BLaER1 (cell line): Measurements from ENCODE around the gene TTC3.

Experiments used
- H3K27ac ChIP-seq: shearing (Covaris generic); formaldehyde crosslinking; 2 replicates; pipeline ENCODE4 v1.8.1; 2022
- H3K27me3 ChIP-seq: shearing (Covaris generic); formaldehyde crosslinking; 2 replicates; pipeline ENCODE4 v1.8.1; 2022
- H3K36me3 ChIP-seq: shearing (Covaris generic); formaldehyde crosslinking; 2 replicates; pipeline ENCODE4 v1.8.1; 2022
- H3K4me1 ChIP-seq: shearing (Covaris generic); formaldehyde crosslinking; 2 replicates; pipeline ENCODE4 v1.8.1; 2022
- H3K4me2 ChIP-seq: shearing (Covaris generic); formaldehyde crosslinking; 2 replicates; pipeline ENCODE4 v1.8.1; 2022
- H3K4me3 ChIP-seq: shearing (Covaris generic); formaldehyde crosslinking; 2 replicates; pipeline ENCODE4 v1.8.1; 2022
- H3K9ac ChIP-seq: shearing (Covaris generic); formaldehyde crosslinking; 2 replicates; pipeline ENCODE4 v1.8.1; 2022
- H3K9me3 ChIP-seq: shearing (Covaris generic); formaldehyde crosslinking; 2 replicates; pipeline ENCODE4 v1.8.1; 2022
- H4K20me1 ChIP-seq: shearing (Covaris generic); formaldehyde crosslinking; 2 replicates; pipeline ENCODE4 v1.8.1; 2022
- Cebpa-rat ChIP-seq: shearing (Covaris generic); IDR thresholded peaks from 2 replicates; pipeline ENCODE4 v1.8.1; 2022

The TTC3 gene

GRCh38 chr21:37233551-37234146, 160.6 kb downstream of the TTC3 start:
- Histone ChIP-seq H3K9ac (no peak overlapping the region), H3K4me1 (no peaks in the 10 kb centered on the region), H3K9me3 (no peaks in the 10 kb centered on the region), H3K27ac (no peak overlapping the region), H3K27me3 (no peaks in the 10 kb centered on the region), H3K36me3 (peaks cover 91% of the 10 kb centered on the region), H4K20me1 (peaks cover 47% of the 10 kb centered on the region), H3K4me3 (no peak overlapping the region), H3K4me2 (no peak overlapping the region)
- no peak for TF ChIP-seq Cebpa-rat

- no peaks in the 10 kb centered on the region for H3K4me1 ChIP-seq
- no peak overlapping the region for H3K4me2 ChIP-seq
- H3K9me3 ChIP-seq: no peaks in the 10 kb centered on the region
- H3K9ac ChIP-seq: no peak overlapping the region
- H3K27ac ChIP-seq: no peak overlapping the region
- no peak overlapping the region for H3K4me3 ChIP-seq
- no peak for TF ChIP-seq Cebpa-rat
- H4K20me1 ChIP-seq: peaks cover 57% of the 10 kb centered on the region
- peaks cover 85% of the 10 kb centered on the region for H3K36me3 ChIP-seq
- H3K27me3 ChIP-seq: no peaks in the 10 kb centered on the region
These were observed 164.3 kb downstream of the TTC3 start for GRCh38 chr21:37237346-37237745.

- H3K4me3 ChIP-seq: no peak overlapping the region
- H3K27ac ChIP-seq: no peak overlapping the region
- H4K20me1 ChIP-seq: peaks cover 61% of the 10 kb centered on the region
- no peaks in the 10 kb centered on the region for H3K9me3 ChIP-seq
- no peaks in the 10 kb centered on the region for H3K27me3 ChIP-seq
- no peak overlapping the region for H3K4me2 ChIP-seq
- peaks cover 81% of the 10 kb centered on the region for H3K36me3 ChIP-seq
- no peak overlapping the region for H3K9ac ChIP-seq
- H3K4me1 ChIP-seq: no peaks in the 10 kb centered on the region
- TF ChIP-seq Cebpa-rat: no peak
These were observed 164.7 kb downstream of the TTC3 start for GRCh38 chr21:37237764-37238163.

- peaks cover 19% of the 10 kb centered on the region for H3K4me1 ChIP-seq
- no peaks in the 10 kb centered on the region for H3K27me3 ChIP-seq
- H3K4me2 ChIP-seq: no peak overlapping the region
- H3K36me3 ChIP-seq: peaks cover 67% of the 10 kb centered on the region
- no peak overlapping the region for H3K27ac ChIP-seq
- H3K9me3 ChIP-seq: no peaks in the 10 kb centered on the region
- peaks cover 73% of the 10 kb centered on the region for H4K20me1 ChIP-seq
- TF ChIP-seq Cebpa-rat: no peak
- no peak overlapping the region for H3K9ac ChIP-seq
- no peak overlapping the region for H3K4me3 ChIP-seq
These were observed 167.9 kb downstream of the TTC3 start for GRCh38 chr21:37240978-37241377.

- Histone ChIP-seq H3K4me3 (no peak overlapping the region), H3K27me3 (no peaks in the 10 kb centered on the region), H3K27ac (no peak overlapping the region), H3K36me3 (peaks cover 65% of the 10 kb centered on the region), H3K4me1 (peaks cover 21% of the 10 kb centered on the region), H3K9me3 (no peaks in the 10 kb centered on the region), H3K9ac (no peak overlapping the region), H3K4me2 (no peak overlapping the region), H4K20me1 (peaks cover 76% of the 10 kb centered on the region)
- no peak for TF ChIP-seq Cebpa-rat
These were observed 168.4 kb downstream of the TTC3 start for GRCh38 chr21:37241426-37241825.

- peaks cover 50% of the 10 kb centered on the region for H3K36me3 ChIP-seq
- H3K9ac ChIP-seq: no peak overlapping the region
- H3K4me2 ChIP-seq: no peak overlapping the region
- peaks cover 84% of the 10 kb centered on the region for H4K20me1 ChIP-seq
- H3K4me3 ChIP-seq: no peak overlapping the region
- no peak for TF ChIP-seq Cebpa-rat
- H3K9me3 ChIP-seq: no peaks in the 10 kb centered on the region
- peaks cover 21% of the 10 kb centered on the region for H3K4me1 ChIP-seq
- H3K27me3 ChIP-seq: no peaks in the 10 kb centered on the region
- H3K27ac ChIP-seq: no peak overlapping the region
These were observed 170.9 kb downstream of the TTC3 start for GRCh38 chr21:37243961-37244360.

- peak overlapping the region; percentile 71 for H3K4me2 ChIP-seq
- H3K9ac ChIP-seq: no peak overlapping the region; the same call in 1 of the 2 replicates
- 0 out of 2 replicates have a peak overlapping the region, but pooled peaks have one; percentile 14 for H3K27ac ChIP-seq
- H3K9me3 ChIP-seq: no peaks in the 10 kb centered on the region
- H4K20me1 ChIP-seq: peaks cover 90% of the 10 kb centered on the region
- no peak for TF ChIP-seq Cebpa-rat
- H3K36me3 ChIP-seq: peaks cover 44% of the 10 kb centered on the region
- peaks cover 21% of the 10 kb centered on the region for H3K4me1 ChIP-seq
- H3K4me3 ChIP-seq: no peak overlapping the region
- no peaks in the 10 kb centered on the region for H3K27me3 ChIP-seq
These were observed 171.5 kb downstream of the TTC3 start for GRCh38 chr21:37244501-37245095.

- Histone ChIP-seq H3K27ac (peak overlapping the region; percentile 14; the same call in 1 of the 2 replicates), H3K4me1 (peaks cover 21% of the 10 kb centered on the region), H3K27me3 (no peaks in the 10 kb centered on the region), H3K9me3 (no peaks in the 10 kb centered on the region), H3K36me3 (peaks cover 39% of the 10 kb centered on the region), H3K4me3 (no peak overlapping the region), H3K4me2 (peak overlapping the region; percentile 71), H3K9ac (no peak overlapping the region; the same call in 1 of the 2 replicates), H4K20me1 (peaks cover 93% of the 10 kb centered on the region)
- no peak for TF ChIP-seq Cebpa-rat
These were observed 172.1 kb downstream of the TTC3 start for GRCh38 chr21:37245151-37245550.

- H3K27ac ChIP-seq: no peak overlapping the region
- H3K9ac ChIP-seq: no peak overlapping the region
- peaks cover 95% of the 10 kb centered on the region for H4K20me1 ChIP-seq
- TF ChIP-seq Cebpa-rat: no peak
- H3K9me3 ChIP-seq: no peaks in the 10 kb centered on the region
- H3K4me3 ChIP-seq: no peak overlapping the region
- H3K27me3 ChIP-seq: no peaks in the 10 kb centered on the region
- H3K36me3 ChIP-seq: peaks cover 18% of the 10 kb centered on the region
- peaks cover 21% of the 10 kb centered on the region for H3K4me1 ChIP-seq
- no peak overlapping the region for H3K4me2 ChIP-seq
These were observed 175.2 kb downstream of the TTC3 start for GRCh38 chr21:37248298-37248697.

GRCh38 chr21:37249112-37249904, 176.3 kb downstream of the TTC3 start:
- Histone ChIP-seq H4K20me1 (peaks cover 95% of the 10 kb centered on the region), H3K27ac (no peak overlapping the region), H3K9ac (no peak overlapping the region), H3K27me3 (no peaks in the 10 kb centered on the region), H3K4me2 (no peak overlapping the region), H3K9me3 (no peaks in the 10 kb centered on the region), H3K36me3 (peaks cover 10% of the 10 kb centered on the region), H3K4me3 (no peak overlapping the region), H3K4me1 (peaks cover 19% of the 10 kb centered on the region)
- TF ChIP-seq Cebpa-rat: no peak
